H1 (cell line): ENCODE data around the gene CALHM2. TPM values are rescaled to one million over a fixed set of nuclear protein-coding genes. Genes with fewer than 3 reads are reported as not detected.

ENCODE experiments used
- CTCF ChIA-PET: fragments of 300-600 bp; sonication (Branson Sonifier 250); formaldehyde crosslinking; loops from one replicate; lab custom pipeline; 2021; ENCODE audit not compliant: partially characterized antibody; lab: Charles Lee
- POLR2A ChIA-PET: fragments of 300-600 bp; sonication (Branson Sonifier 250); formaldehyde crosslinking; loops from one replicate; lab custom pipeline; 2021; ENCODE audit warnings: inconsistent platforms; ENCODE audit not compliant: partially characterized antibody; lab: Charles Lee
- DNase-seq, 2 experiments: peaks; one replicate each; pipeline versions ENCODE4 v3.0.0 to v3.0.0-alpha.2; 2010 to 2022; ENCODE audit warnings: low spot score in 2 of 2, low read depth in 1 of 2, mixed read lengths in 1 of 2
- FAIRE-seq: peaks from 2 replicates; lab custom pipeline; 2011; peaks lifted over from hg19 to GRCh38; lab: Jason Lieb, UNC
- H2AFZ ChIP-seq: 2 replicates; pipeline ENCODE4 v1.8.1; 2012; ENCODE audit warnings: low read length, inconsistent platforms
- H2AK5ac ChIP-seq: 2 replicates; pipeline ENCODE4 v1.6.1; 2013; ENCODE audit warnings: low read depth, low read length
- H2BK120ac ChIP-seq: replicated peaks from 2 replicates; pipeline ENCODE3; 2013; ENCODE audit warnings: low read depth, low read length, inconsistent platforms
- H2BK12ac ChIP-seq: 2 replicates; pipeline ENCODE4 v1.6.1; 2013; ENCODE audit warnings: low read depth, low read length
- H2BK15ac ChIP-seq: 2 replicates; pipeline ENCODE4 v1.6.1; 2013; ENCODE audit warnings: low read length
- H2BK20ac ChIP-seq: 2 replicates; pipeline ENCODE4 v1.6.1; 2013; ENCODE audit warnings: low read length
- H2BK5ac ChIP-seq: 2 replicates; pipeline ENCODE4 v1.6.1; 2013; ENCODE audit warnings: low read depth, low read length
- H3K14ac ChIP-seq: 2 replicates; pipeline ENCODE4 v1.6.1; 2013; ENCODE audit warnings: inconsistent platforms; ENCODE audit not compliant: insufficient read length
- H3K18ac ChIP-seq: 2 replicates; pipeline ENCODE4 v1.6.1; 2013; ENCODE audit warnings: low read length; ENCODE audit errors: extremely low read depth
- H3K23ac ChIP-seq: 2 replicates; pipeline ENCODE4 v1.6.1; 2013; ENCODE audit warnings: inconsistent platforms; ENCODE audit not compliant: insufficient read length
- H3K23me2 ChIP-seq: 2 replicates; pipeline ENCODE4 v1.6.1; 2013; ENCODE audit warnings: low read depth, low read length
- H3K27ac ChIP-seq: 2 replicates; pipeline ENCODE4 v1.6.1; 2011; ENCODE audit warnings: low read depth, low read length, inconsistent platforms
- H3K27me3 ChIP-seq, 4 experiments: replicated peaks in 1 of 4; 1 replicate in 1 of 4; 2 replicates in 3 of 4; pipeline versions ENCODE4 v1.6.1 to v1.8.1; 2011 to 2013; ENCODE audit warnings: low read length in 3 of 4, mild to moderate bottlenecking in 3 of 4, inconsistent platforms in 2 of 4, mixed read lengths in 2 of 4, moderate library complexity in 1 of 4; ENCODE audit not compliant: control insufficient read depth in 3 of 4, insufficient read depth in 3 of 4; ENCODE audit errors: extremely low read depth in 1 of 4
- H3K36me3 ChIP-seq, 4 experiments: 2 replicates each; pipeline versions ENCODE4 v1.6.1 to v1.8.1; 2011 to 2013; ENCODE audit warnings: mild to moderate bottlenecking in 4 of 4, low read length in 3 of 4, moderate library complexity in 2 of 4, control low read depth in 1 of 4, inconsistent platforms in 1 of 4; ENCODE audit not compliant: insufficient read depth in 4 of 4, control insufficient read depth in 2 of 4
- H3K4ac ChIP-seq: replicated peaks from 2 replicates; pipeline ENCODE3; 2013; ENCODE audit warnings: low read length, low read depth, mixed read lengths, inconsistent platforms; ENCODE audit not compliant: insufficient read length
- H3K4me1 ChIP-seq, 4 experiments: replicated peaks in 1 of 4; 1 replicate in 1 of 4; 2 replicates in 3 of 4; pipeline versions ENCODE4 v1.6.1 to v1.8.1; 2011 to 2013; ENCODE audit warnings: low read length in 3 of 4, inconsistent platforms in 2 of 4, mixed read lengths in 1 of 4; ENCODE audit not compliant: insufficient read depth in 4 of 4, control insufficient read depth in 3 of 4
- H3K4me2 ChIP-seq, 2 experiments: 2 replicates each; pipeline versions ENCODE4 v1.6.1 to v1.8.1; 2011 to 2013; ENCODE audit warnings: low read depth in 2 of 2, low read length in 2 of 2, control low read depth in 1 of 2, inconsistent platforms in 1 of 2, mild to moderate bottlenecking in 1 of 2; ENCODE audit not compliant: insufficient read depth in 1 of 2
- H3K4me3 ChIP-seq, 4 experiments: fragments of 200-600, 300-600 bp in 1 of 4; sonication (generic), shearing (Covaris generic), sonication (Bioruptor Twin) in 1 of 4; 2 replicates each; pipeline versions ENCODE4 v1.5.1 to v1.8.1; 2011 to 2016; ENCODE audit warnings: low read length in 4 of 4, low read depth in 3 of 4, control low read depth in 2 of 4, inconsistent platforms in 2 of 4, mild to moderate bottlenecking in 2 of 4, mixed read lengths in 1 of 4, moderate library complexity in 1 of 4; ENCODE audit not compliant: insufficient read depth in 2 of 4; ENCODE audit errors: extremely low read depth in 1 of 4
- H3K56ac ChIP-seq: replicated peaks from 2 replicates; pipeline ENCODE3; 2013; ENCODE audit warnings: low read depth, mild to moderate bottlenecking, mixed read lengths, low read length, inconsistent platforms; ENCODE audit not compliant: insufficient read length
- H3K79me1 ChIP-seq: 2 replicates; pipeline ENCODE4 v1.6.1; 2013; ENCODE audit warnings: low read depth, low read length, control low read depth
- H3K79me2 ChIP-seq, 2 experiments: 2 replicates each; pipeline versions ENCODE4 v1.6.1 to v1.8.1; 2012 to 2013; ENCODE audit warnings: low read length in 2 of 2, mild to moderate bottlenecking in 2 of 2, inconsistent platforms in 1 of 2; ENCODE audit not compliant: insufficient read depth in 2 of 2, control insufficient read depth in 1 of 2
- H3K9ac ChIP-seq, 4 experiments: replicated peaks in 1 of 4; 1 replicate in 1 of 4; 2 replicates in 3 of 4; pipeline versions ENCODE4 v1.6.1 to v1.8.1; 2011 to 2013; ENCODE audit warnings: low read depth in 3 of 4, low read length in 3 of 4, control low read depth in 2 of 4, mild to moderate bottlenecking in 2 of 4, moderate library complexity in 2 of 4, inconsistent platforms in 1 of 4; ENCODE audit errors: extremely low read depth in 1 of 4
- H3K9me3 ChIP-seq, 2 experiments: 2 replicates each; pipeline versions ENCODE4 v1.6.1 to v1.8.1; 2012 to 2013; ENCODE audit warnings: mild to moderate bottlenecking in 2 of 2, moderate library complexity in 2 of 2, control low read depth in 1 of 2, inconsistent platforms in 1 of 2, low read depth in 1 of 2, low read length in 1 of 2, mixed read lengths in 1 of 2; ENCODE audit not compliant: insufficient read depth in 2 of 2
- H4K20me1 ChIP-seq, 2 experiments: replicated peaks in 1 of 2; 2 replicates each; pipeline versions ENCODE3 to v1.8.1; 2011 to 2013; ENCODE audit warnings: inconsistent platforms in 2 of 2, low read length in 2 of 2, mild to moderate bottlenecking in 1 of 2; ENCODE audit not compliant: insufficient read depth in 2 of 2, control insufficient read depth in 1 of 2
- H4K5ac ChIP-seq: 2 replicates; pipeline ENCODE4 v1.6.1; 2013; ENCODE audit warnings: low read length, low read depth, mixed read lengths, inconsistent platforms; ENCODE audit not compliant: insufficient read length
- H4K8ac ChIP-seq: 2 replicates; pipeline ENCODE4 v1.8.0; 2013; ENCODE audit warnings: mild to moderate bottlenecking, moderate library complexity, low read length, inconsistent platforms; ENCODE audit not compliant: insufficient read depth; ENCODE audit errors: extremely low read depth
- H4K91ac ChIP-seq: replicated peaks from 2 replicates; pipeline ENCODE3; 2013; ENCODE audit warnings: low read length, mixed read lengths, inconsistent platforms; ENCODE audit not compliant: insufficient read length
- CHD2 ChIP-seq: IDR thresholded peaks from 2 replicates; pipeline ENCODE4 v1.6.1; 2012; ENCODE audit warnings: low read length, improper control_type of control experiment
- CTBP2 ChIP-seq: IDR thresholded peaks from 2 replicates; pipeline ENCODE4 v1.7.0; 2011; ENCODE audit warnings: borderline replicate concordance, mild to moderate bottlenecking, moderate library complexity, mixed read lengths, low read length; ENCODE audit not compliant: insufficient read depth, insufficient read length
- GABPA ChIP-seq: IDR thresholded peaks from 2 replicates; pipeline ENCODE4 v1.6.1; 2011; ENCODE audit warnings: mild to moderate bottlenecking, low read length, moderate library complexity, borderline replicate concordance; ENCODE audit not compliant: insufficient read depth
- KDM1A ChIP-seq: fragments of 200-600, 300-600 bp; sonication (generic); IDR thresholded peaks from 2 replicates; pipeline ENCODE4 v1.7.1; 2016; ENCODE audit warnings: mild to moderate bottlenecking, low read length, borderline replicate concordance
- POLR2AphosphoS5 ChIP-seq: IDR thresholded peaks from 2 replicates; pipeline ENCODE4 v1.6.1; 2011; ENCODE audit warnings: low read depth, low read length
- RBBP5 ChIP-seq: IDR thresholded peaks from 2 replicates; pipeline ENCODE4 v1.7.1; 2012; ENCODE audit warnings: low read depth, mild to moderate bottlenecking, inconsistent platforms, low read length, moderate library complexity, borderline replicate concordance
- WGBS, 2 experiments: shearing (Covaris generic) in 1 of 2; methylation state at CpG; one replicate each; pipeline versions ENCODE4 v1.1.6 to v1.1.7; 2013 to 2015; ENCODE audit warnings: low lambda C conversion rate in 2 of 2, mixed read lengths in 2 of 2, inconsistent platforms in 1 of 2, low coverage in 1 of 2, missing lambda C conversion rate in 1 of 2; ENCODE audit not compliant: insufficient replicate concordance in 2 of 2, insufficient coverage in 1 of 2, insufficient read length in 1 of 2; ENCODE audit errors: extremely low coverage in 1 of 2, missing lambda C conversion rate in 1 of 2; 5-methylcytosine and 5-hydroxymethylcytosine counted together
- polyA plus RNA-seq, 7 experiments: library from polyadenylated mRNA; depleted of rRNA in 3 of 7; stranded (reverse) in 5 of 7; unstranded in 2 of 7; fragments of >200 nt in 5 of 7; fragments of 200-250 nt in 2 of 7; gene quantifications; 1 replicate in 5 of 7; 2 replicates in 1 of 7; 4 replicates in 1 of 7; pipeline versions ENCODE4 v1.2.1 to v1.2.3, GENCODE V29; 2011 to 2013; ENCODE audit warnings: missing spikeins in 2 of 7, mixed read lengths in 2 of 7
- total RNA-seq: library from RNA; stranded (reverse); fragmentation: NEBNext Ultra II Directional; extraction: Animal tissue kit (Norgen Biotek cat#: 25700); gene quantifications from 2 replicates; pipeline ENCODE4 v1.2.1, GENCODE V29; 2021

Gene CALHM2
- total and polyA plus RNA-seq, 2 of the 8 experiments (the other 6 are each of a cell fraction or from before 2014, with no cell fraction given) = 1.2 to 2.4 TPM

- no peak overlapping the region for H3K18ac ChIP-seq
- H3K4ac ChIP-seq = no peak overlapping the region
- H3K4me1 ChIP-seq = peaks cover 0 to 15% (median 4%) of the 10 kb centered on the region in 4 experiments; a peak in 5 of 7 replicates
- 92% methylated on average over 34 of the region's 34 CpGs; no CpG with 5 or more reads in 1 of the 2 experiments for WGBS, 2 experiments
- H2BK20ac ChIP-seq = no peak overlapping the region
- no peak overlapping the region for H2BK12ac ChIP-seq
- peaks cover 3% of the 10 kb centered on the region; the same call in 1 of the 2 replicates for H3K23me2 ChIP-seq
- CTCF ChIA-PET = interaction anchor here (0.8 to 5.0 kb wide), 7 partner anchors 11 to 114 kb away, joined by 3 to 30 read pairs (median 7); no protein-coding TSS in a partner anchor
- no peak overlapping the region for H4K5ac ChIP-seq
- H3K4me2 ChIP-seq = no peak overlapping the region
- POLR2A ChIA-PET = interaction anchor here (0.6 to 3.2 kb wide), 3 partner anchors 10 to 824 kb away, joined by 3 to 12 read pairs (median 5); no protein-coding TSS in a partner anchor
- H2BK5ac ChIP-seq = no peak overlapping the region
- no peak overlapping the region for H3K23ac ChIP-seq
- H3K14ac ChIP-seq = no peak overlapping the region
- H3K9ac ChIP-seq = no peak overlapping the region
- no peak overlapping the region for H2AFZ ChIP-seq
- no peak overlapping the region for H3K56ac ChIP-seq
- FAIRE-seq (no peak), DNase-seq (no peak)
- H4K8ac ChIP-seq = peak overlapping the region; percentile 54; the same call in 1 of the 2 replicates
- H3K36me3 ChIP-seq = peaks cover 8 to 31% (median 23%) of the 10 kb centered on the region in 4 experiments
- TF ChIP-seq CHD2 = no peak
- no peak for TF ChIP-seq CTBP2
- no peak for TF ChIP-seq KDM1A
- no peak for TF ChIP-seq GABPA
- TF ChIP-seq RBBP5 = no peak
- no peak for TF ChIP-seq POLR2AphosphoS5
- no peaks in the 10 kb centered on the region; the same call in 1 of the 2 replicates for H3K79me1 ChIP-seq
- H3K27ac ChIP-seq = no peak overlapping the region
- H3K27me3 ChIP-seq = no peaks in the 10 kb centered on the region; a peak in 2 of 7 replicates
- H3K9me3 ChIP-seq = no peaks in the 10 kb centered on the region
- peaks cover 3 to 7% of the 10 kb centered on the region in 2 experiments for H4K20me1 ChIP-seq
- no peak overlapping the region for H2AK5ac ChIP-seq
- no peak overlapping the region for H2BK120ac ChIP-seq
- H4K91ac ChIP-seq = no peak overlapping the region
- no peak overlapping the region for H3K4me3 ChIP-seq
- H2BK15ac ChIP-seq = no peak overlapping the region
- no peaks in the 10 kb centered on the region for H3K79me2 ChIP-seq
Measured at GRCh38 chr10:103449208-103450144, 2.7 kb downstream of the CALHM2 start.
